PC-9 (cell line): ENCODE results near the gene DENND1A.

Source experiments
- EZH2 ChIP-seq: fragments of 200-600 bp; sonication (generic); IDR thresholded peaks from 2 replicates; pipeline ENCODE4 v1.8.0; 2017; ENCODE audit warnings: antibody characterized with exemption, low read depth
- TF ChIP-seq, protein P1 (sequence below): fragments of 200-600 bp; sonication (generic); conservative IDR thresholded peaks from 2 replicates; pipeline ENCODE4 v1.6.1; 2017; ENCODE audit warnings: mixed run types, antibody characterized with exemption, mild to moderate bottlenecking, moderate library complexity

DNA sequence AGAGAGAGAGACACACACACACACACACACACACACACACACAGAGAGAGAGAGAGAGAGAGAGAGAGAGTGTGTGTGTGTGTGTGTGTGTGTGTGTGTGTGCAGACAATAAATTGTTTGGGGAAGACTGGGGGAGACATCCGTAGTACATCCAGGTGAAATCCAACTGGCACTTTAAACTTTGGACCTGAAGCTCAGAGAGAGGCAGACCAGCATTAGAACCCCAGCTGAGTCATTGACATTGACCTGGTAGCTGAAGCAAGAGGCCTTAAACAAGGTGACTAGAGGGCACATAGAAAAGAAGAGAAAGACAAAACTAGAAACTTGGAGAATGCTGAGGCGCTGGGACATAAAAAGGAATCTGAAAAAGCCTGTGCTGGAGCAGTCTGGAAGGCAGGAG is 322.4 kb downstream of the DENND1A start:
- TF ChIP-seq, protein P1, sequence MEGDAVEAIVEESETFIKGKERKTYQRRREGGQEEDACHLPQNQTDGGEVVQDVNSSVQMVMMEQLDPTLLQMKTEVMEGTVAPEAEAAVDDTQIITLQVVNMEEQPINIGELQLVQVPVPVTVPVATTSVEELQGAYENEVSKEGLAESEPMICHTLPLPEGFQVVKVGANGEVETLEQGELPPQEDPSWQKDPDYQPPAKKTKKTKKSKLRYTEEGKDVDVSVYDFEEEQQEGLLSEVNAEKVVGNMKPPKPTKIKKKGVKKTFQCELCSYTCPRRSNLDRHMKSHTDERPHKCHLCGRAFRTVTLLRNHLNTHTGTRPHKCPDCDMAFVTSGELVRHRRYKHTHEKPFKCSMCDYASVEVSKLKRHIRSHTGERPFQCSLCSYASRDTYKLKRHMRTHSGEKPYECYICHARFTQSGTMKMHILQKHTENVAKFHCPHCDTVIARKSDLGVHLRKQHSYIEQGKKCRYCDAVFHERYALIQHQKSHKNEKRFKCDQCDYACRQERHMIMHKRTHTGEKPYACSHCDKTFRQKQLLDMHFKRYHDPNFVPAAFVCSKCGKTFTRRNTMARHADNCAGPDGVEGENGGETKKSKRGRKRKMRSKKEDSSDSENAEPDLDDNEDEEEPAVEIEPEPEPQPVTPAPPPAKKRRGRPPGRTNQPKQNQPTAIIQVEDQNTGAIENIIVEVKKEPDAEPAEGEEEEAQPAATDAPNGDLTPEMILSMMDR: no peak
- no peak for TF ChIP-seq EZH2
